Measurements from ENCODE around the gene MEGF8. TPM values are rescaled to one million over a fixed set of nuclear protein-coding genes. Genes with fewer than 3 reads are reported as not detected.

Gene MEGF8
- total and polyA plus RNA-seq, 2 of the 8 experiments (the other 6 are each of a cell fraction or from before 2014, with no cell fraction given) = 13.0 to 23.7 TPM

GRCh38 chr19:42285988-42286348, 39.5 kb upstream of the MEGF8 start (continued):
- TF ChIP-seq, protein P1, sequence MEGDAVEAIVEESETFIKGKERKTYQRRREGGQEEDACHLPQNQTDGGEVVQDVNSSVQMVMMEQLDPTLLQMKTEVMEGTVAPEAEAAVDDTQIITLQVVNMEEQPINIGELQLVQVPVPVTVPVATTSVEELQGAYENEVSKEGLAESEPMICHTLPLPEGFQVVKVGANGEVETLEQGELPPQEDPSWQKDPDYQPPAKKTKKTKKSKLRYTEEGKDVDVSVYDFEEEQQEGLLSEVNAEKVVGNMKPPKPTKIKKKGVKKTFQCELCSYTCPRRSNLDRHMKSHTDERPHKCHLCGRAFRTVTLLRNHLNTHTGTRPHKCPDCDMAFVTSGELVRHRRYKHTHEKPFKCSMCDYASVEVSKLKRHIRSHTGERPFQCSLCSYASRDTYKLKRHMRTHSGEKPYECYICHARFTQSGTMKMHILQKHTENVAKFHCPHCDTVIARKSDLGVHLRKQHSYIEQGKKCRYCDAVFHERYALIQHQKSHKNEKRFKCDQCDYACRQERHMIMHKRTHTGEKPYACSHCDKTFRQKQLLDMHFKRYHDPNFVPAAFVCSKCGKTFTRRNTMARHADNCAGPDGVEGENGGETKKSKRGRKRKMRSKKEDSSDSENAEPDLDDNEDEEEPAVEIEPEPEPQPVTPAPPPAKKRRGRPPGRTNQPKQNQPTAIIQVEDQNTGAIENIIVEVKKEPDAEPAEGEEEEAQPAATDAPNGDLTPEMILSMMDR (IDR thresholded peaks at IDR 0.05; ENCODE audit: control extremely low read depth in 1 of 3, insufficient read depth in 1 of 3, low read depth in 1 of 3, low read length in 3 of 3) = no peak
- no peak for TF ChIP-seq SRF (IDR thresholded peaks at IDR 0.05; ENCODE audit: low read depth, low read length)
